ENCODE measurements around the gene ZC3H8. TPM values are rescaled to one million over a fixed set of nuclear protein-coding genes. Genes with fewer than 3 reads are reported as not detected.

ZC3H8 gene
- polyA plus RNA-seq, 2 of the 4 experiments (the other 2 are of a cell fraction) = 13.2 to 20.2 TPM

DNA sequence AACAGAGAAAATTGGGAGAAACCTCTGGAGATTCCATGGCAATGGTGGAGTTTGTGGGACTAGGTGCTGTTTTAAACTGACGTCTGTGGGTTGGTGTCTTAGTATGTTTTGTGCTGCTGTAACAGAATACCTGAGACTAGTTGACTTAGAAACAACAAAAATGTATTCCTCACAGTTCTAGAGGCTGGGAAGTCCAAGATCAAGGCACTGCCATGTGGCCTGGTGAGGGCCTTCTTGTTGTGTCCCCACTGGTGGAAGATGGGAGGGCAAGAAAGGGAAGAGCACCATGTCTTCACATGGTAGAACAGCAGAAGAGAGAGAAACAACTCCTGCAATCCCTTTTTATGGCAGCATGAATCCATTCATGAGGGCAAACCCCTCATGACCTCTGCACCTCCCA lies 13.7 kb upstream of the ZC3H8 start:
- 80% methylated on average over 1 of the region's 1 CpG for WGBS (ENCODE audit: missing lambda C conversion rate)
- Histone ChIP-seq H3K4me2 (no peak overlapping the region), H3K4me1 (no peaks in the 10 kb centered on the region), H3K4me3 (no peak overlapping the region), H3K27ac (no peak overlapping the region), H3K9me3 (no peaks in the 10 kb centered on the region)
- peak in 1 of 2 experiments; percentile 42; a peak in 1 of 6 replicates for ATAC-seq
- DNase-seq (ENCODE audit: low read depth in 1 of 2, low spot score in 1 of 2) = no peak
- no peak for FAIRE-seq
- ChIA-PET CTCF (interaction anchor here (1.1 kb wide), 1 partner anchor 9 kb away, joined by 3 read pairs; no protein-coding TSS in a partner anchor), POLR2A (no interaction called here)
- TF ChIP-seq, protein P1, sequence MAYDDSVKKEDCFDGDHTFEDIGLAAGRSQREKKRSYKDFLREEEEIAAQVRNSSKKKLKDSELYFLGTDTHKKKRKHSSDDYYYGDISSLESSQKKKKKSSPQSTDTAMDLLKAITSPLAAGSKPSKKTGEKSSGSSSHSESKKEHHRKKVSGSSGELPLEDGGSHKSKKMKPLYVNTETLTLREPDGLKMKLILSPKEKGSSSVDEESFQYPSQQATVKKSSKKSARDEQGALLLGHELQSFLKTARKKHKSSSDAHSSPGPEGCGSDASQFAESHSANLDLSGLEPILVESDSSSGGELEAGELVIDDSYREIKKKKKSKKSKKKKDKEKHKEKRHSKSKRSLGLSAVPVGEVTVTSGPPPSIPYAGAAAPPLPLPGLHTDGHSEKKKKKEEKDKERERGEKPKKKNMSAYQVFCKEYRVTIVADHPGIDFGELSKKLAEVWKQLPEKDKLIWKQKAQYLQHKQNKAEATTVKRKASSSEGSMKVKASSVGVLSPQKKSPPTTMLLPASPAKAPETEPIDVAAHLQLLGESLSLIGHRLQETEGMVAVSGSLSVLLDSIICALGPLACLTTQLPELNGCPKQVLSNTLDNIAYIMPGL (CRISPR knock-in tag; IDR thresholded peaks at IDR 0.05; ENCODE audit: borderline replicate concordance) = no peak
- TF ChIP-seq, protein P2, sequence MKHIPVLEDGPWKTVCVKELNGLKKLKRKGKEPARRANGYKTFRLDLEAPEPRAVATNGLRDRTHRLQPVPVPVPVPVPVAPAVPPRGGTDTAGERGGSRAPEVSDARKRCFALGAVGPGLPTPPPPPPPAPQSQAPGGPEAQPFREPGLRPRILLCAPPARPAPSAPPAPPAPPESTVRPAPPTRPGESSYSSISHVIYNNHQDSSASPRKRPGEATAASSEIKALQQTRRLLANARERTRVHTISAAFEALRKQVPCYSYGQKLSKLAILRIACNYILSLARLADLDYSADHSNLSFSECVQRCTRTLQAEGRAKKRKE (CRISPR knock-in tag; IDR thresholded peaks at IDR 0.05; ENCODE audit: low read depth) = no peak
- TF ChIP-seq CBX8 (IDR thresholded peaks at IDR 0.05) (no peak), MAFK (IDR thresholded peaks at IDR 0.05; ENCODE audit: partially characterized antibody) (no peak), SMC3 (IDR thresholded peaks at IDR 0.05) (no peak), ESRRA (IDR thresholded peaks at IDR 0.05; ENCODE audit: borderline replicate concordance, low read length) (no peak), RARB (CRISPR knock-in tag; IDR thresholded peaks at IDR 0.05) (no peak), GATA3 (IDR thresholded peaks at IDR 0.05; ENCODE audit: borderline replicate concordance) (no peak), FOXS1 (CRISPR knock-in tag; IDR thresholded peaks at IDR 0.05) (no peak), HOXB13 (CRISPR knock-in tag; IDR thresholded peaks at IDR 0.05; ENCODE audit: low read depth) (no peak), MAZ (IDR thresholded peaks at IDR 0.05; ENCODE audit: borderline replicate concordance, low read depth, low read length) (no peak)
- TF ChIP-seq, protein P3, sequence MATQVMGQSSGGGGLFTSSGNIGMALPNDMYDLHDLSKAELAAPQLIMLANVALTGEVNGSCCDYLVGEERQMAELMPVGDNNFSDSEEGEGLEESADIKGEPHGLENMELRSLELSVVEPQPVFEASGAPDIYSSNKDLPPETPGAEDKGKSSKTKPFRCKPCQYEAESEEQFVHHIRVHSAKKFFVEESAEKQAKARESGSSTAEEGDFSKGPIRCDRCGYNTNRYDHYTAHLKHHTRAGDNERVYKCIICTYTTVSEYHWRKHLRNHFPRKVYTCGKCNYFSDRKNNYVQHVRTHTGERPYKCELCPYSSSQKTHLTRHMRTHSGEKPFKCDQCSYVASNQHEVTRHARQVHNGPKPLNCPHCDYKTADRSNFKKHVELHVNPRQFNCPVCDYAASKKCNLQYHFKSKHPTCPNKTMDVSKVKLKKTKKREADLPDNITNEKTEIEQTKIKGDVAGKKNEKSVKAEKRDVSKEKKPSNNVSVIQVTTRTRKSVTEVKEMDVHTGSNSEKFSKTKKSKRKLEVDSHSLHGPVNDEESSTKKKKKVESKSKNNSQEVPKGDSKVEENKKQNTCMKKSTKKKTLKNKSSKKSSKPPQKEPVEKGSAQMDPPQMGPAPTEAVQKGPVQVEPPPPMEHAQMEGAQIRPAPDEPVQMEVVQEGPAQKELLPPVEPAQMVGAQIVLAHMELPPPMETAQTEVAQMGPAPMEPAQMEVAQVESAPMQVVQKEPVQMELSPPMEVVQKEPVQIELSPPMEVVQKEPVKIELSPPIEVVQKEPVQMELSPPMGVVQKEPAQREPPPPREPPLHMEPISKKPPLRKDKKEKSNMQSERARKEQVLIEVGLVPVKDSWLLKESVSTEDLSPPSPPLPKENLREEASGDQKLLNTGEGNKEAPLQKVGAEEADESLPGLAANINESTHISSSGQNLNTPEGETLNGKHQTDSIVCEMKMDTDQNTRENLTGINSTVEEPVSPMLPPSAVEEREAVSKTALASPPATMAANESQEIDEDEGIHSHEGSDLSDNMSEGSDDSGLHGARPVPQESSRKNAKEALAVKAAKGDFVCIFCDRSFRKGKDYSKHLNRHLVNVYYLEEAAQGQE (IDR thresholded peaks at IDR 0.05) = no peak

DNA sequence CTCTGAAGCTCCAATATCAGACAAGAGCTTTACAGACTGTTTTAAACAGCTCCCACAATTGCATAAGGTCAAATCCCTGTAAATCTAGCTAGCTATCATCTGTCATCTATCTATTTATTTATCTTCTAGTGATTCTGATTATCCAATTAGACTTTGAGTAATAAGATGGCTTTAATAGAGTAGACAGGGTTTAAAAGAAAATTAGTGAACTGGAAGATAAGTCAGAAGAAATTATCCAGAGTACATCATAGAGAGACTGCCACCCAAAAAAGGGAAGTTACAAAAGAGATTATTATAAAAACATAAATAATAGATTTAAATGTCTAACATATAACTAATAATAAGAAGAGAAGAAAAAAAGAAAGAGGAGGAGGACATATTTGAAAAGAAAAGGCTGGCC lies 8.0 kb upstream of the ZC3H8 start:
- FAIRE-seq (no peak), DNase-seq (ENCODE audit: low read depth in 1 of 2, low spot score in 1 of 2) (no peak), ATAC-seq (no peak)
- Histone ChIP-seq H3K9me3 (peaks cover 9% of the 10 kb centered on the region), H3K4me3 (no peak overlapping the region), H3K4me1 (no peaks in the 10 kb centered on the region), H3K4me2 (no peak overlapping the region), H3K27ac (no peak overlapping the region)
- ChIA-PET CTCF (no interaction called here), POLR2A (no interaction called here)
- TF ChIP-seq EHMT2 (IDR thresholded peaks at IDR 0.05; ENCODE audit: low read depth) = no peak
- TF ChIP-seq, protein P4, sequence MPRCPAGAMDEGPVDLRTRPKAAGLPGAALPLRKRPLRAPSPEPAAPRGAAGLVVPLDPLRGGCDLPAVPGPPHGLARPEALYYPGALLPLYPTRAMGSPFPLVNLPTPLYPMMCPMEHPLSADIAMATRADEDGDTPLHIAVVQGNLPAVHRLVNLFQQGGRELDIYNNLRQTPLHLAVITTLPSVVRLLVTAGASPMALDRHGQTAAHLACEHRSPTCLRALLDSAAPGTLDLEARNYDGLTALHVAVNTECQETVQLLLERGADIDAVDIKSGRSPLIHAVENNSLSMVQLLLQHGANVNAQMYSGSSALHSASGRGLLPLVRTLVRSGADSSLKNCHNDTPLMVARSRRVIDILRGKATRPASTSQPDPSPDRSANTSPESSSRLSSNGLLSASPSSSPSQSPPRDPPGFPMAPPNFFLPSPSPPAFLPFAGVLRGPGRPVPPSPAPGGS (IDR thresholded peaks at IDR 0.05) = no peak
- TF ChIP-seq HOXB13 (CRISPR knock-in tag; IDR thresholded peaks at IDR 0.05; ENCODE audit: low read depth) = no peak
- no peak for TF ChIP-seq CHD4 (IDR thresholded peaks at IDR 0.05; ENCODE audit: borderline replicate concordance)
- TF ChIP-seq ZC3H11A (IDR thresholded peaks at IDR 0.05) = no peak
- no peak for TF ChIP-seq HOXA7 (CRISPR knock-in tag; IDR thresholded peaks at IDR 0.05)
- no peak for TF ChIP-seq SREBF2 (IDR thresholded peaks at IDR 0.05)
- TF ChIP-seq ESRRA (IDR thresholded peaks at IDR 0.05; ENCODE audit: borderline replicate concordance, low read length) = no peak
- TF ChIP-seq ZFP36 (IDR thresholded peaks at IDR 0.05; ENCODE audit: borderline replicate concordance, partially characterized antibody) = no peak
- no peak for TF ChIP-seq EHF (CRISPR knock-in tag; IDR thresholded peaks at IDR 0.05)
- TF ChIP-seq RFX5 (IDR thresholded peaks at IDR 0.05) = no peak
- no peak for TF ChIP-seq KDM5A (IDR thresholded peaks at IDR 0.05)
- TF ChIP-seq POLR2A (IDR thresholded peaks at IDR 0.05; ENCODE audit: low read length) = no peak
- TF ChIP-seq RAD21 (conservative IDR thresholded peaks at IDR 0.05 in 1 of 2, IDR thresholded peaks at IDR 0.05 in 1 of 2) = no peak
- no peak for TF ChIP-seq KDM1A (IDR thresholded peaks at IDR 0.05; ENCODE audit: low read depth)
- no peak for TF ChIP-seq GATA3 (IDR thresholded peaks at IDR 0.05; ENCODE audit: borderline replicate concordance)

Measured in A549 (cell line).